ENCODE measurements around the gene PALD1. TPM values are rescaled to one million over a fixed set of nuclear protein-coding genes. Genes with fewer than 3 reads are reported as not detected.
A peak's percentile ranks its signal among the peaks of the same experiment; 100 is the strongest.

Gene PALD1
- total RNA-seq, 4 donors from 2014 or later: 6.0 to 9.7 (median 6.4) TPM

DNA sequence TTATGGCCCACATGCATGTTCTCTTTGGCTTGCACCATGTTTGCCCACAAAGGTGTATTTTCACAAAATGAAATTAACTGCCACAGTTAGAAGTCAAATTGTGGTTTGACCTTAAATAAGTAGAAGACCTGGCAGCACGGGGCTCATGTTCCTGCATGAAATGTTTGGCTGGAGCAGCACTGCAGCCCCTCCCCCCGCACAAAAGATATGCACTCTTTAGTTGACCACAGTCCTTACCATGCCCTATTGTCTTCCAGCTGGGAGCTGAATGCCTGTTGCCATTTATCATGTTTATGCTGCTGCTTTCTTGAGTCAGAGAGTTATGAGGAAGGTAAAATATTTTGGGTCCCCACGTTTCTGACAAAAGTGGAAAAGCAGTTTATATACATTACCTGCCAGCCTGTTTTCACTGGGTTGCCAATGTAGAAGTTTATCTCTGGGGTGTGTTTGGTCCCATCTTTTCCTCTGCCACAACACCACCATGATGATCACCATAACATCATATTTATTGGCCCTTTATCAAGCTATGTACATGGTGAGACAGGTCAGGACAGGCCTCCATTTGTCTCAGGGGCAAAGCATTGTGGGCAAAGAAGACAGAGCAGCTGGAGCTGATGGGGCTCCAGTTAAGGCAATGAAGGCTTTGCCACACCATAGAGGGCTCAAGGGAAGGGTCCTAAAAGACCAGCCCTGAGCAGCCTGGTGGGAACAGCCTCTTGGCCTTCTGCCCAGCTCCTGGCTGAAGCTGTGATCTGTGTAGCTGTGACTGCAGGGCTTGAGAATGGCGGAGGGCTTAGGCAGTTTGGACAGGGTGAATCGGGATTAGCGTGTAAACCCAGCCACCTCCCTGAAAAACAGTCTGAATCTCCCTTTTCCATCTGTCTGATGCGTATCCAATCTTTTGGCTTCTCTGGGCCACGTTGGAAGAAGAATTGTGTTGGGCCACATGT, 118.6 kb downstream of the PALD1 start:
- peak; percentile 10 to 54 for DNase-seq (ENCODE audit: low spot score in 2 of 2)

DNA sequence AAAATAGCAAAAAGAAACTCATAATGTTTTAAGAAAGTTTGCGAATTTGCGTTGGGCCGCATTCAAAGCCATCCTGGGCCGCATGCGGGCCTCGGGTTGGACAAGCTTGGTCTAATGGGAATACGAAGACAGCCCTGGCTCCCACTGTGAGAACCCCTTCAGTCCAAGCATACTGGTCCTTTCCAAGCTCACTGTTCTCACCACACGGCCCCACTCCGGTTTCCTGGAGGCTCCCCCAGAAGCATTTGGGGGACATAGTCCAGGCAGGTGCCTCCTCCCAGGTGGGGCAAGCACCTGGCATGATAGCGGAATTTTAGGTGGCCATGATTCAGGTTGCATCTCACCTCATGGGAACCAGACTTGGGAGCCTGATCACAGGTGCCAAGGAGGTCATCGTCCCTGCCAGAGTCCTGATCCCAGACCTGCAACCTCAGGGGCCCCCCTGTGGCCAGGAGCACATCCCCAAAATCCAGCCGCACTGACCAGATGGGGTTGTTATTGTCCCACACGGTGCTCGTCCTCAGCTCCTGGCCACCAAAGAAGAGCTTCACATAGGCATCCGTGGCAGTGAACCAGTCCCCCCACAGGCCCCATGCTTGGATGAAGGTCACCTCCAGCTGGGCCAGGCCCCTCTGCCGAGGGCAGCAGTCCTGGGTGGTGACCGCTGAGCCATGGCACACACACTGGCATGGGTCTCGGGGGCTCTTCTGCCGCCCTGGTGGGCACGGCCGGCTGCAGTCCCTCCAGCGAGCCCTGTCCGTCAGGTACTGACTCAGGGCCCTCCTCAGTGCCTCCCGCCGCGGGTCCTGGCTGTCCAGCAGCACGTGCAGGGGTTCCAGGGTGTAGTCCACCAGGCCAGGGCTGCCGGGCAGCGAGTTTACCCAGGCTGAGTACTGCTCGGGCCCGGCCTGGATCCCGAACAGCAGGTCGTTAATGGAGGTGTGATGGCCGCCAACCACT, 119.6 kb downstream of the PALD1 start:
- intact Hi-C loops (cut with DNase I; ENCODE audit: low total_unique reads): no loop called here
- 92 to 96% methylated on average over 22 to 26 of the region's 34 CpGs for WGBS, 2 donors
- DNase-seq (ENCODE audit: low spot score in 2 of 2): peak; percentile 8 to 78
- no peak overlapping the region for H3K4me3 ChIP-seq (ENCODE audit: low read depth, poor library complexity, severe bottlenecking)
- TF ChIP-seq, protein P1, sequence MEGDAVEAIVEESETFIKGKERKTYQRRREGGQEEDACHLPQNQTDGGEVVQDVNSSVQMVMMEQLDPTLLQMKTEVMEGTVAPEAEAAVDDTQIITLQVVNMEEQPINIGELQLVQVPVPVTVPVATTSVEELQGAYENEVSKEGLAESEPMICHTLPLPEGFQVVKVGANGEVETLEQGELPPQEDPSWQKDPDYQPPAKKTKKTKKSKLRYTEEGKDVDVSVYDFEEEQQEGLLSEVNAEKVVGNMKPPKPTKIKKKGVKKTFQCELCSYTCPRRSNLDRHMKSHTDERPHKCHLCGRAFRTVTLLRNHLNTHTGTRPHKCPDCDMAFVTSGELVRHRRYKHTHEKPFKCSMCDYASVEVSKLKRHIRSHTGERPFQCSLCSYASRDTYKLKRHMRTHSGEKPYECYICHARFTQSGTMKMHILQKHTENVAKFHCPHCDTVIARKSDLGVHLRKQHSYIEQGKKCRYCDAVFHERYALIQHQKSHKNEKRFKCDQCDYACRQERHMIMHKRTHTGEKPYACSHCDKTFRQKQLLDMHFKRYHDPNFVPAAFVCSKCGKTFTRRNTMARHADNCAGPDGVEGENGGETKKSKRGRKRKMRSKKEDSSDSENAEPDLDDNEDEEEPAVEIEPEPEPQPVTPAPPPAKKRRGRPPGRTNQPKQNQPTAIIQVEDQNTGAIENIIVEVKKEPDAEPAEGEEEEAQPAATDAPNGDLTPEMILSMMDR (IDR thresholded peaks at IDR 0.05): no peak
- no peak for TF ChIP-seq POLR2A (IDR thresholded peaks at IDR 0.05)

More for the DNA sequence above, 118.6 kb downstream of the PALD1 start:
- TF ChIP-seq POLR2A (IDR thresholded peaks at IDR 0.05): no peak
- TF ChIP-seq, protein P1 (IDR thresholded peaks at IDR 0.05): no peak
- intact Hi-C loops (cut with DNase I; ENCODE audit: low total_unique reads): no loop called here
- 78 to 81% methylated on average over 8 of the region's 8 CpGs for WGBS, 2 donors
- H3K4me3 ChIP-seq (ENCODE audit: low read depth, poor library complexity, severe bottlenecking): no peak overlapping the region

DNA sequence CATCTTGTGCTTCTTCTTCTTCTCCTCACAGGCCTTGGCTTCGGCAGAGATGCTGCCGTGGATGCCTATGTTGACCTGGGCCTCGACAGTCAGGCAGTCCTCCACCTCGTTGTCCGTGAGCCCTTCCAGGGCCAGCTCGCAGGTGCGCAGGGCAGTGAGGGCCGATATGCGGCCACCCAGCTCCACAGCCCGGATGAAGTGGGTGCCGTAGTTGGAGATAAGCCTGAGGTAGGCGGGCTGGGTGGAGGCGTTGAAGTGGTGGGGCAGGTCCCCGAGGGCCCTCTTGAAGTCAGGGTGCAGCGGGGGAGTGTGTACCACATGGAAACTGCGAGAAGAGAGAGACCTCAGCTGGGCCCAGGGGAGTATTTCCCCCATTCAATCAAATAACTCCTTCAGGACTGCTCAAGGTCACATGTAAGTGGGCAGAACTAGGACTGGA, 120.3 kb downstream of the PALD1 start:
- peak; percentile 3 to 80 for DNase-seq (ENCODE audit: low spot score in 2 of 2)
- no peak overlapping the region for H3K4me3 ChIP-seq (ENCODE audit: low read depth, poor library complexity, severe bottlenecking)
- intact Hi-C loops (cut with DNase I; ENCODE audit: low total_unique reads): no loop called here
- no peak for TF ChIP-seq POLR2A (IDR thresholded peaks at IDR 0.05)
- TF ChIP-seq, protein P1 (IDR thresholded peaks at IDR 0.05): no peak
- 89 to 96% methylated on average over 13 to 16 of the region's 16 CpGs for WGBS, 2 donors

DNA sequence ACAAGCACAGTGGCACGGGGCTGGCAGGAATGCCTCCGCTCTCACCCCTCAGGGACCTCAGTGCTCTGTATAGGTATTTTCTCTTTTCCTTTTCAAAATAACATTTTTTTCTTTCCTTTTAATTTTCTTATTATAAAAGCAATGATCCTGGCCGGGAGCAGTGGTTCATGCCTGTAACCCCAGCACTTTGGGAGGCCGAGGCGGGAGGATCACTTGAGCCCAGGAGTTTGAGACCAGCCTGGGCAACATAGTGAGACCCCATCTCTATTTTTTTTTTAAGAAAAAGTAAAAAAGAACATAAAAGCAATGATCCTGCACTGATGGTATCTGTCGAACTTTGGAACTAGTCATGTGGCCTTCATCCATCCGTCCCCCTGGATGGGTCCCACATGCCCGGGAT, 120.8 kb downstream of the PALD1 start:
- WGBS, 2 donors: 97% methylated on average over 8 of the region's 8 CpGs
- peak in 1 of 2 donors; percentile 0 for DNase-seq (ENCODE audit: low spot score in 2 of 2)
- no peak overlapping the region for H3K4me3 ChIP-seq (ENCODE audit: low read depth, poor library complexity, severe bottlenecking)

DNA sequence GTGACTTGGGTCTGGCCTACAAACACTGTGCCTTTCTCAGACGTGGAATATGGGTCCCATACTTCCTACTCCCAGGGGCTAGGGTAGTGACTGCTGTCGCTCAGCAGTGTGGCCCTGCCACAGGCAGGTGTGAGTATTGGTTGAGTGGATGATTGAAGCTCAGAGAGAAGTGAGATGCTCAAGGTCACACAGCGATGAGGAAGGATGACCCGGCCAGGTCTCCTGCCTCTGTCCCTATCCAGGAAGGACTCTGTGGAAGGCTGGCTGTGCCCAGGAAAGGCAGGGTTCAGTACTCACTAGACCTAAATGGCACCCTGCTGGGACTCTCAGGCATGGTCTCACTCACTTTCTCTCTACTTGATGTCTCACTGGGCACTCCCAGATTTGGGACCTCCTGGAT, 121.2 kb downstream of the PALD1 start:
- intact Hi-C loops (cut with DNase I; ENCODE audit: low total_unique reads): no loop called here
- 94 to 98% methylated on average over 4 of the region's 4 CpGs for WGBS, 2 donors
- TF ChIP-seq, protein P1 (IDR thresholded peaks at IDR 0.05): no peak
- TF ChIP-seq POLR2A (IDR thresholded peaks at IDR 0.05): no peak
- no peak overlapping the region for H3K4me3 ChIP-seq (ENCODE audit: low read depth, poor library complexity, severe bottlenecking)
- DNase-seq (ENCODE audit: low spot score in 2 of 2): peak; percentile 3 to 66

More for the DNA sequence above, 120.8 kb downstream of the PALD1 start:
- TF ChIP-seq, protein P1 (IDR thresholded peaks at IDR 0.05): no peak
- TF ChIP-seq POLR2A (IDR thresholded peaks at IDR 0.05): no peak
- intact Hi-C loops (cut with DNase I; ENCODE audit: low total_unique reads): no loop called here

Data from lower leg skin (tissue), 4 donors.